ENCODE measurements around the gene RUFY1.
"Not testable (repeated sequence)": the region's sequence is repeated elsewhere in the genome, so short reads cannot be mapped to it uniquely, and the experiment has no call there.

Gene RUFY1

GRCh38 chr5:179522107-179522506 is 28.2 kb upstream of the RUFY1 start:
- H3K36me3 ChIP-seq; DNase-seq; H3K4me3 ChIP-seq; H3K27me3 ChIP-seq; intact Hi-C loops (cut with DNase I; ENCODE audit: low total_unique reads); H3K9me3 ChIP-seq; H3K27ac ChIP-seq; H3K4me1 ChIP-seq: not testable (repeated sequence)

- Histone ChIP-seq H3K27me3 (peaks cover 0 to 19% of the 10 kb centered on the region in 2 donors), H3K36me3 (no peaks in the 10 kb centered on the region), H3K27ac (no peak overlapping the region), H3K4me1 (peaks cover 0 to 5% (median 2%) of the 10 kb centered on the region in 4 donors), H3K9me3 (peaks cover 0 to 1% (median 0%) of the 10 kb centered on the region in 3 donors), H3K4me3 (no peak overlapping the region)
- intact Hi-C loops (cut with DNase I; ENCODE audit: low total_unique reads): no loop called here
- DNase-seq: no peak
- TF ChIP-seq CTCF (IDR thresholded peaks at IDR 0.05): no peak
Observed at GRCh38 chr5:179526978-179527377, 23.4 kb upstream of the RUFY1 start.

- intact Hi-C loops (cut with DNase I; ENCODE audit: low total_unique reads): no loop called here
- Histone ChIP-seq H3K27me3 (peaks cover 0 to 25% of the 10 kb centered on the region in 2 donors), H3K4me1 (peaks cover 0 to 5% (median 2%) of the 10 kb centered on the region in 4 donors), H3K4me3 (peak overlapping the region; percentile 30 to 41), H3K27ac (no peak overlapping the region), H3K36me3 (no peaks in the 10 kb centered on the region), H3K9me3 (no peaks in the 10 kb centered on the region)
- peak in 1 of 2 donors; percentile 47 for DNase-seq
- TF ChIP-seq CTCF (IDR thresholded peaks at IDR 0.05): no peak
Observed at GRCh38 chr5:179530069-179530998, 20.0 kb upstream of the RUFY1 start.

GRCh38 chr5:179533024-179533423 is 17.3 kb upstream of the RUFY1 start:
- H3K9me3 ChIP-seq: no peaks in the 10 kb centered on the region
- no peak overlapping the region for H3K27ac ChIP-seq
- no peak for TF ChIP-seq CTCF (IDR thresholded peaks at IDR 0.05)
- no peak for DNase-seq
- H3K4me1 ChIP-seq: peaks cover 0 to 5% (median 2%) of the 10 kb centered on the region in 4 donors
- intact Hi-C loops (cut with DNase I; ENCODE audit: low total_unique reads): no loop called here
- H3K27me3 ChIP-seq: peaks cover 0 to 25% of the 10 kb centered on the region in 2 donors
- no peak overlapping the region for H3K4me3 ChIP-seq
- no peaks in the 10 kb centered on the region for H3K36me3 ChIP-seq

- no peak for DNase-seq
- Histone ChIP-seq H3K4me1 (peaks cover 0 to 5% (median 2%) of the 10 kb centered on the region in 4 donors), H3K27me3 (peaks cover 0 to 25% of the 10 kb centered on the region in 2 donors), H3K36me3 (no peaks in the 10 kb centered on the region), H3K4me3 (no peak overlapping the region), H3K9me3 (no peaks in the 10 kb centered on the region), H3K27ac (no peak overlapping the region)
- intact Hi-C loops (cut with DNase I; ENCODE audit: low total_unique reads): no loop called here
- TF ChIP-seq CTCF (IDR thresholded peaks at IDR 0.05): no peak
Observed at GRCh38 chr5:179533907-179534306, 16.4 kb upstream of the RUFY1 start.

- H3K27ac ChIP-seq: no peak overlapping the region
- H3K27me3 ChIP-seq: peaks cover 0 to 25% of the 10 kb centered on the region in 2 donors
- peaks cover 0 to 5% (median 2%) of the 10 kb centered on the region in 4 donors for H3K4me1 ChIP-seq
- no peak for DNase-seq
- no peak overlapping the region for H3K4me3 ChIP-seq
- TF ChIP-seq CTCF (IDR thresholded peaks at IDR 0.05): no peak
- H3K9me3 ChIP-seq: no peaks in the 10 kb centered on the region
- intact Hi-C loops (cut with DNase I; ENCODE audit: low total_unique reads): no loop called here
- H3K36me3 ChIP-seq: no peaks in the 10 kb centered on the region
Observed at GRCh38 chr5:179534431-179534830, 15.9 kb upstream of the RUFY1 start.
